HEK293T (cell line): Measurements from ENCODE around the gene NFU1.
"Not testable (repeated sequence)": the region's sequence is repeated elsewhere in the genome, so short reads cannot be mapped to it uniquely, and the experiment has no call there.

Source experiments
- CTCF ChIA-PET: fragments of 350-600 bp; formaldehyde crosslinking; extraction: SDS; loops from one replicate; lab custom pipeline; 2021; ENCODE audit warnings: antibody characterized with exemption, inconsistent platforms; lab: Yijun Ruan, JAX
- POLR2A ChIA-PET: fragments of 350-600 bp; formaldehyde crosslinking; extraction: SDS; loops from one replicate; lab custom pipeline; 2020; ENCODE audit warnings: antibody characterized with exemption, inconsistent platforms; lab: Yijun Ruan, JAX
- DNase-seq: peaks from one replicate; pipeline ENCODE4 v3.0.0; 2012; ENCODE audit warnings: mixed read lengths; ENCODE audit errors: extremely low spot score
- ARNT ChIP-seq: fragments of 450-650 bp; IDR thresholded peaks from 2 replicates; pipeline ENCODE4 v1.6.1; 2017; ENCODE audit warnings: mild to moderate bottlenecking
- BHLHE40 ChIP-seq: fragments of 450-650 bp; IDR thresholded peaks from 2 replicates; pipeline ENCODE4 v1.6.1; 2016; ENCODE audit warnings: mild to moderate bottlenecking, moderate library complexity, borderline replicate concordance
- CTBP1 ChIP-seq: fragments of 450-650 bp; IDR thresholded peaks from 2 replicates; pipeline ENCODE4 v1.6.1; 2016; ENCODE audit warnings: borderline replicate concordance
- ELF4 ChIP-seq: fragments of 450-650 bp; IDR thresholded peaks from 2 replicates; pipeline ENCODE4 v1.6.1; 2017; ENCODE audit warnings: antibody characterized with exemption
- FOXA1 ChIP-seq: fragments of 450-650 bp; IDR thresholded peaks from 2 replicates; pipeline ENCODE4 v1.6.1; 2016; ENCODE audit warnings: mild to moderate bottlenecking
- FOXK2 ChIP-seq: fragments of 450-650 bp; IDR thresholded peaks from 2 replicates; pipeline ENCODE4 v1.6.1; 2016; ENCODE audit warnings: mild to moderate bottlenecking
- FOXM1 ChIP-seq: fragments of 450-650 bp; IDR thresholded peaks from 2 replicates; pipeline ENCODE4 v1.6.1; 2017; ENCODE audit warnings: mild to moderate bottlenecking, borderline replicate concordance
- HDGF ChIP-seq: fragments of 450-650 bp; IDR thresholded peaks from 2 replicates; pipeline ENCODE4 v1.6.1; 2017; ENCODE audit warnings: antibody characterized with exemption, borderline replicate concordance
- L3MBTL2 ChIP-seq: fragments of 450-650 bp; conservative IDR thresholded peaks from 2 replicates; pipeline ENCODE4 v1.6.1; 2016; ENCODE audit warnings: mild to moderate bottlenecking
- LEF1 ChIP-seq: fragments of 450-650 bp; IDR thresholded peaks from 2 replicates; pipeline ENCODE4 v1.6.1; 2017; ENCODE audit warnings: mild to moderate bottlenecking, borderline replicate concordance
- NFRKB ChIP-seq: fragments of 450-650 bp; IDR thresholded peaks from 2 replicates; pipeline ENCODE4 v1.6.1; 2016; ENCODE audit warnings: mild to moderate bottlenecking, moderate library complexity
- SP1 ChIP-seq: fragments of 450-650 bp; IDR thresholded peaks from 2 replicates; pipeline ENCODE4 v1.6.1; 2017
- SUZ12 ChIP-seq: fragments of 450-650 bp; IDR thresholded peaks from 2 replicates; pipeline ENCODE4 v1.6.1; 2016; ENCODE audit warnings: mild to moderate bottlenecking
- TARDBP ChIP-seq: fragments of 450-650 bp; IDR thresholded peaks from 2 replicates; pipeline ENCODE4 v1.6.1; 2016
- ZNF384 ChIP-seq: fragments of 450-650 bp; IDR thresholded peaks from 2 replicates; pipeline ENCODE4 v1.6.1; 2016
- TF ChIP-seq, protein P1 (sequence below): fragments of 450-650 bp; IDR thresholded peaks from 2 replicates; pipeline ENCODE4 v1.6.1; 2016

NFU1 gene

DNA sequence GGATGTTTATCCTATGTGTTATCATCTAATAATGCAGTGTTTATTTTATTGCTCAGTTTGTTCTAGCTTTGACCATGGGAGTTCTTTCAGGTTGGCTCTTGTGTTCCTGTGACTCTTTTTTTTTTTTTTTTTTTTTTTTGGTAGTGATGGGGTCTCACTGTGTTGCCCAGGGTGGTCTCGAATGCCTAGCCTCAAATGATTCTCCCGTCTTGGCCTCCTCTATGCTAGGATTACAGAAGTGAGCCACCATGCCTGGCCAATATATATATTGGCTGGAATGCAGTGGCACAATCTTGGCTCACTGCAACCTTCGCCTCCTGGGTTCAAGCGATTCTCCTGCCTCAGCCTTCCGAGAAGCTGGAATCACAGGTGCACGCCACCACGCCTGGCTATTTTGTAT, 18.9 kb upstream of the NFU1 start:
- POLR2A ChIA-PET = no interaction called here
- DNase-seq = no peak
- no peak for TF ChIP-seq BHLHE40
- no peak for TF ChIP-seq LEF1
- no peak for TF ChIP-seq ZNF384
- TF ChIP-seq CTBP1 = no peak
- no peak for TF ChIP-seq SUZ12
- TF ChIP-seq HDGF = no peak
- TF ChIP-seq FOXA1 = no peak
- TF ChIP-seq NFRKB = no peak
- no peak for TF ChIP-seq FOXK2
- TF ChIP-seq, protein P1, sequence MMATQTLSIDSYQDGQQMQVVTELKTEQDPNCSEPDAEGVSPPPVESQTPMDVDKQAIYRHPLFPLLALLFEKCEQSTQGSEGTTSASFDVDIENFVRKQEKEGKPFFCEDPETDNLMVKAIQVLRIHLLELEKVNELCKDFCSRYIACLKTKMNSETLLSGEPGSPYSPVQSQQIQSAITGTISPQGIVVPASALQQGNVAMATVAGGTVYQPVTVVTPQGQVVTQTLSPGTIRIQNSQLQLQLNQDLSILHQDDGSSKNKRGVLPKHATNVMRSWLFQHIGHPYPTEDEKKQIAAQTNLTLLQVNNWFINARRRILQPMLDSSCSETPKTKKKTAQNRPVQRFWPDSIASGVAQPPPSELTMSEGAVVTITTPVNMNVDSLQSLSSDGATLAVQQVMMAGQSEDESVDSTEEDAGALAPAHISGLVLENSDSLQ = no peak
- no peak for TF ChIP-seq L3MBTL2
- no peak for TF ChIP-seq SP1
- CTCF ChIA-PET = no interaction called here

DNA sequence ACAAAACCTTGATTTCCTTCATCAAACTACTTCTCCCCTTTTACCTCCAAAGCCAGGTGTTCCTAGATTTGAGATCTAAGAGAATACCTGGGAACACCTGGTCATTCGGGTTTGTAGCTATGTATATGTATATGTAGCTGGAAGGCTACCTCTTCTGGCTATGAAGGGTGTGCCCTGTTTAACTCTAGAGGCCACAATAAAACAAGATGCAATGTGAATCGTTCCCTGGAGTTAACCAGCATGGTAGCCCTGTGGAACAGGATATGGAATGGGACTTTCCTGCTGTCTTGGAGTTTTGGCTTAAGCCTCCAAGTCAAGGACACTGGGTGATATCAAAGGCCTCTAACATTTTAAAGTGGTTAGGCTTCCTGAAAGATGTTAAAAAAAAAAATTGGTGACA, 17.7 kb upstream of the NFU1 start:
- ChIA-PET CTCF (no interaction called here), POLR2A (no interaction called here)
- TF ChIP-seq BHLHE40 = no peak
- no peak for TF ChIP-seq ARNT
- no peak for TF ChIP-seq FOXK2
- TF ChIP-seq FOXA1 = no peak
- no peak for TF ChIP-seq ELF4
- no peak for TF ChIP-seq L3MBTL2
- TF ChIP-seq TARDBP = no peak
- no peak for TF ChIP-seq LEF1
- no peak for TF ChIP-seq SP1
- no peak for TF ChIP-seq CTBP1
- TF ChIP-seq FOXM1 = no peak
- TF ChIP-seq NFRKB = no peak
- no peak for TF ChIP-seq SUZ12
- TF ChIP-seq, protein P1 = no peak
- TF ChIP-seq HDGF = no peak
- TF ChIP-seq ZNF384 = no peak
- no peak for DNase-seq

DNA sequence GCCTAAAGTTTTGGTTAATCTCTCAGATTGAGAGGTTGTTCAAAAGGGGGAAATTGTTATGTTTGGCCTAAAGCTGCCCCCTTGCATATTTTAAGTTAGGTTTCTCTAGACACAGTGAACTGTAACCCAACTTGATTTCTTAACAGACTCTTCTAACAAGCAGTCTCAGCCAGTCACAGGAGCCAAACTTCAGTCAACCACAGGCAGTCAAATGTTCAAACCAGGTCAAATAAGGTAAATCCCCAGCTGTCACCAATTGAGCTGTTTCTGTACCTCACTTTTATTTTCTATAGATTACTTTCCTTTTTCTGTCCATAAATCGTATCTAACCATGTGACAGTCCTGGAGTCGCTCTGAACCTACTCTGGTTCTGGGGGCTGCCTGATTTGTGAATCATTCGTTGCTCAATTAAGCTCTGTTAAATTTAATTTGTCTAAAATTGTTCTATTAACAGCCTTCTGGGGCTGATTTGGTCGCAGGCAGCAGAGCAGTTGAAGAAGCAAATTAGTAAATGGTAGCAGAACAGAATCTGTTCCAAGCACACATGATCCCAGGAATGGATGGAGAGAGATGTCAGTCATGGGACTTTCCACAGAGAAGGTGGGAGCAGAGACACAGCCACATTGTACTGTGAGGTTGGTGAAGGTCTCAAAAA, 16.4 kb upstream of the NFU1 start:
- ChIA-PET CTCF (no interaction called here), POLR2A (interaction anchor here (4.4 kb wide), 1 partner anchor 16 kb away, joined by 14 read pairs; the partner anchor contains the start of gene NFU1)
- DNase-seq = no peak
- no peak for TF ChIP-seq LEF1
- TF ChIP-seq ELF4 = no peak

DNA sequence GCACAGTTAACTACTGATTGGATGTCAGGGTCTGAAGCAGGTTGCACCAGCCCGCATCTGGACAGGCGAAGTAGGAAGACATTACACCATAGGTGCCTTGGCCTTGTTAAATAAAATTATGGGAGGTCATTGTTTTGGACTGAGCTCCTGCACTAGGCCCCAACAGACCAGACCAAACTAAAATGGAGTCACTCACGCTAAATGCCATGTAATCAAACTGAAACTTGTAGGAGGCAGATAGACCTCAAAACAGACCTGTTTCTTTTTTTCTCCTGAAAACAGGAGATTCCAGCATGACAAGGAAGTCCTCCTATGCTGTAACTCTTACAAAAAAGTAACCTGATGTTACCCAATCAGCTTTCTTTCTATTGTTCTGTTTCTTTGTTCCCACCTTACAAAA, 15.5 kb upstream of the NFU1 start:
- no peak for DNase-seq
- ChIA-PET CTCF (no interaction called here), POLR2A (interaction anchor here (4.4 kb wide), 1 partner anchor 15 kb away, joined by 14 read pairs; the partner anchor contains the start of gene NFU1)
- TF ChIP-seq ARNT (no peak), FOXM1 (no peak), HDGF (no peak), L3MBTL2 (no peak), ELF4 (no peak), FOXA1 (no peak), BHLHE40 (no peak), LEF1 (no peak), FOXK2 (no peak), CTBP1 (no peak), SUZ12 (no peak), ZNF384 (no peak), NFRKB (no peak)
- TF ChIP-seq, protein P1 = no peak

DNA sequence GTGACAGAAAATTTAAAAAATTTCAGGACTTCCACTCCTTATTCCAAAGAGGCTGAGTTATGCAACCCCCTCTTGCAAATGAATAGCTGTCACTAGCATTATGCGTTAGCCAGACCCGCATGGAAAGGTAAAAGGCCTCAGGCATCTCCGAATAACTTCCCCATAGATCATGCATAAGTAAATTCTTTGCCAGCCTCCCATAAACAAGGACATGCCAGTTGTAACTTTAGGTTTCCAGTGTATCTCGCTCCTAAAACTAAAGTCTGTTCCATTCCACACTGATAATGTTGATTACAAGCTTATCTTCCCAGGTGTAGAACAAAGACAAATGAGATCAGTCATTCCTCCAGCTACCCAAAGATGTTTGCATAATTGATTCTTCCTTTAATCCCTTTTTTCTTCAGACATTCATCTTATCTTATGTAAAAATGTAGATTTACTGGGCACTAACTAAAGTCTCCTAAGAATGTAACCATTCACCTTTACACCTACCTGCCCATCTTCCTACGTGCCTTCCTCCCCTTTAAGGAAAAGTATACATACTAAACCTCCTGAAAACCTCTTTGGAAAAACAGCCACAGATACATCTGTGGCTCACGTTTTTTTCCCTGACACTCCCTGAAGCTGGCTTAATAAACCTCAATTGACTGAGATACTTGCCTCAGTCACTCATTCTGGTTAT, 13.6 kb upstream of the NFU1 start:
- ChIA-PET POLR2A (interaction anchor here (4.4 kb wide), 1 partner anchor 14 kb away, joined by 14 read pairs; the partner anchor contains the start of gene NFU1), CTCF (no interaction called here)
- TF ChIP-seq HDGF (no peak), L3MBTL2 (no peak), ARNT (no peak), BHLHE40 (no peak)
- DNase-seq = no peak

DNA sequence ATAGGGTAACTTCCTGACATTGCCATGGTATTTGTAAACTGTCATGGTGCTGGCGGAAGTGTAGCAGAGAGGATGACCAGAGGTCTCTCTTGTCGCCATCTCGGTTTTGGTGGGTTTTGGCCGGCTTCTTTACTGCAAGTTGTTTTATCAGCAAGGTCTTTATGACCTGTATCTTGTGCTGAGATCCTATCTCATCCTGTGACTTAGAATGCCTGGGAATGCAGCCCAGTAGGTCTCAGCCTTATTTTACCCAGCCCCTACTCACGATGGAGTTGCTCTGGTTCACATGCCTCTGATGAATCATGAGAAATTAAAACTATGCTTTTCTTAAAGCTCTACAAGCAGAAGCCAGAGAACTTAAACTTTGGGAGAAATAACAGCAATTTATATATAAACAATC, 12.7 kb upstream of the NFU1 start:
- TF ChIP-seq TARDBP (no peak), FOXA1 (no peak), SP1 (no peak), FOXK2 (no peak), HDGF (no peak), LEF1 (no peak), CTBP1 (no peak), ZNF384 (no peak), SUZ12 (no peak), BHLHE40 (no peak), ELF4 (no peak), NFRKB (no peak), FOXM1 (no peak), ARNT (no peak), L3MBTL2 (no peak)
- TF ChIP-seq, protein P1 = no peak
- CTCF ChIA-PET = no interaction called here
- POLR2A ChIA-PET = no interaction called here
- no peak for DNase-seq

DNA sequence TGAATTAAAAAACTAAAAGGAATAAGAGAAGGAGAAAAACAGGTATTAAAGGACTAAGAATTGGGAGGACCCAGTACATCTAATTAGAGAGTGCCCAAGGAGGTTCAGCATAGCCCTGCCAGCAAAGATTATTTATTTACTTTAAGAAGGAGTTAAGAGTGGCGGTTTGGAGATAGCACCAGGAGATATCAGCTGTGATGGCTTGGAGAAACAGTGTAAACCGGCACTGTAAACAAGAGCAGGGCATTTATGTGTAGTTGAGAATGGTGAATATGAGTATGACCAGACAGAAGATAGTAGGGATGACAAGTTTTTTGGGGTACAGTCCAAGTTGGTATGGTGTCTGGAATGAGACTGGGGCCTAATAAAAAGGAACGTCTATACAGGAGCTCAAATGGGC, 6.4 kb upstream of the NFU1 start:
- DNase-seq, CTCF ChIA-PET, POLR2A ChIA-PET: not testable (repeated sequence)

DNA sequence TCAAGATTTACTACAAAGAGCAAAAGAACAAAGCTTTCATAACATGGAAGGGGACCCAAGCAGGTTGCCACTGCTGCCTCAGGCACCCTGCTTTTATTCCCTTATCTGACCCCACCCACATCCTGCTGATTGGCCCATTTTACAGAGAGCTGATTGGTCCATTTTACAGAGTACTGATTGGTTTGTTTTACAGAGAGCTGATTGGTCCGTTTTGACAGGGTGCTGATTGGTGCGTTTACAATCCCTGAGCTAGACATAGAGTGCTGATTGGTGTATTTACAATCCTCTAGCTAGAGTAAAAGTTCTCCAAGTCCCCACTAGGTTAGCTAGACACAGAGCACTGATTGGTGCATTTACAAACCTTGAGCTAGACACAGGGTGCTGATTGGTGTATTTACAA, 2.3 kb upstream of the NFU1 start:
- DNase-seq, POLR2A ChIA-PET, CTCF ChIA-PET: not testable (repeated sequence)
